Measurements from ENCODE around the gene GH2.
"Not testable (repeated sequence)": the region's sequence is repeated elsewhere in the genome, so short reads cannot be mapped to it uniquely, and the experiment has no call there.

Gene GH2

DNA sequence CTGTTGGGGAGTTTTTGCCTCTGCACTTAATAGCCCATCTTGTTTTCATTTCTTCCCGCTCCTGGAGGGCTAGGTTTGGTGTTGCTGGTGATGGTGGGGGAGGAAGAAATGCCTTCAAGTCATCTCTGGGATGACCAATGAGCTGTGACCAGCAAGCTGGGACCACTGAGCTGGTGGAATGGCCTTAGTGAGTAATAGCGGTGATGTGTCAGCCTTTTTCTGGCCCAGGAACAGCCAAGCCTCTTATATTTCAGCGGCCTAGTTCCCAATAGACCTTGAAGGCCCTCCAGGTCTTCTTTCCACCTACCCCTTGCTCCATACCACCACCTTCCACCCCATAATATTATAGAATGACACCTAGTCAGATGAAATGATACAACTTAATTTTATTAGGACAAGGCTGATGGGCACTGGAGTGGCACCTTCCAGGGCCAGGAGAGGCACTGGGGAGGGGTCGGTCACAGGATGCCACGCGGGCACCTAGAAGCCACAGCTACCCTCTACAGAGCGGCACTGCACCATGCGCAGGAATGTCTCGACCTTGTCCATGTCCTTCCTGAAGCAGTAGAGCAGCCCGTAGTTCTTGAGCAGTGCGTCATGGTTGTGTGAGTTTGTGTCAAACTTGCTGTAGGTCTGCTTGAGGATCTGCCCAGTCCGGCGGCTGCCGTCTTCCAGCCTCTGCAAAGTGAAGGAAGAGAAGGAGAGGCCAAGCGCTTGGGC is 9.9 kb downstream of the GH2 start:
- DNase-seq: not testable (repeated sequence)

DNA sequence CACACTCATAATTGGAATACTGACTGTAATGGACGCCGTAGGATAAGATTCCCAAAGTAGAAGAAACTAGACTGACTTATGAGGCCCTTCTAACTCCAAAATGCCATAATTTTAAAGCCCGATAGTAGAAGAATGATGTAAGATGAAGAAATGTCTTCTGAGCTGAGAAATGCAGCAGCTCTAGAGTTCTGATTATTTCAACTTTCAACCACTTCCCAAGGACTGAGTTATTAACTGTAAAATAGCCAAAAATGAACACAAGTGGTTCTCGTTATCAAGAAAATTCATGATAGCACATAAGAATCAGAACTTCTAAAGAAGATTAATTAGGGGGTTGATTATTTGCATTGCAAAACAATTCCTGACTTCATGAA is 11.5 kb downstream of the GH2 start:
- not testable (repeated sequence) for DNase-seq

DNA sequence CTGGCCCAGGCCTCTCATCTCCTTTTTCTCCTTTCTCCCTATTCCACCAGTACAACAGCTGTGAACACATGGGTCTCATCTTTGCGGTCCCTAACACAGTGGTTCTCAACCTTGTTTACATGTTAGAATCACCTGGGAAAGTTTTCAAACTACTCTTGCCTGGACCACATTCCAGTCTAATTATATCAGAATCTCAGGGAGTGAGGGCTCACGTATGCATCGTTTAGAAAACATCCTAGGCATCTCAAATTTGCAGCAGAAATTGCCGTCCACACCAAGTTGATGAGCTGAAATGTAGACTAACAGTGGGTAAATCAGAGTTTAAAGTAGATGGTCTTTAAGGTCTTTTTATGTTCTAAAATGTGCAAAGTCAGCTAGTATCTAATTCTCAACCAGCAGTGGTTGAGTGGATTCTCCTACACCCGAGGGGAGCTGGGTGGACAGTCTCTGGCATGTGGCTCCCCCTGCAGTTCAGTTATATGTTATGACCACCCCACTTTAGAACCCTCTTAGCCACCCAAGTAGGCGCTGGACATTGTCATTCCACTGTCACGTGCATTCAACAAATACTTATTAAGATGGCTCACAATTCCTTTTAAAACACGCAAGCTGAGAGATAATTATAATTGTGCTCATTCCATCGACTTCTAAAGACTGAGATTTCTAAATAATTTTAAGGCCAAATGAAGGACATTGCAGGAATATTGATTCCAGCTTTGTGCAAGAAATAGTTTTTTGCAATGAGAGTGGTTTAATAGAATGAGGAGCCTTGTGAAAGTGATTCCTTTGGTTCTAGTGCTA is 12.1 kb downstream of the GH2 start:
- not testable (repeated sequence) for DNase-seq

DNA sequence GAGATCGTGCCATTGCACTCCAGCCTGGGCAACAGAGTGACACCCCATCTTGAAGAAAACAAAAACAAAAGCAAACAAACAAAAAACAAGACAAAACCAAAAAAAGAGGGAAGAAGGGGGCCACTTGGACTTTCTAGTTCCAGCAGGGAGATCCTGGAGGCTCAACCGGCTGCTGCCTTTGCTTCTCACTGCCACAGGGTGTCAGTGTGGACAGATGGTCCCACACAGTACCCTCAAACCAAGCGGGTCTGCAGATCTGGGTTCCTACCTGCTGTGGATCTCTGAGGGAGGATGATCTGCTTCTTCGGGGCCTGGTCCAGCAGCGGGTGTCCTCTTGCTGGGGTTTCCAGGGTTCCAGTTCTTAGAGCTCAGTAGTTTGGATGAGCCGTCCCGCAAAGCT is 15.1 kb downstream of the GH2 start:
- not testable (repeated sequence) for DNase-seq

DNA sequence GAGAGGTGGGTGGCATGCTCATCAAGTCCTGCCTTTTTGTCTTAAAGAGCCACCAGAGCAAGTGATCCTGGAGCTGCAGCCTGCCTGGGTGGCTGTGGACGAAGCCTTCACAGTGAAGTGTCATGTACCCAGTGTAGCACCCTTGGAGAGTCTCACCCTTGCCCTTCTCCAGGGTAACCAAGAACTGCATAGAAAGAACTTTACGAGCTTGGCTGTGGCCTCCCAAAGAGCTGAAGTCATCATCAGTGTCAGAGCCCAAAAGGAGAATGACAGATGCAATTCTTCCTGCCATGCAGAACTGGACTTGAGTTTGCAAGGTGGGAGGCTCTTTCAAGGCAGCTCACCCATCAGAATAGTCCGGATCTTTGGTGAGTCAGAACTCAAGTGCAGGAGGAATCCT is 22.5 kb downstream of the GH2 start:
- no peak for DNase-seq

DNA sequence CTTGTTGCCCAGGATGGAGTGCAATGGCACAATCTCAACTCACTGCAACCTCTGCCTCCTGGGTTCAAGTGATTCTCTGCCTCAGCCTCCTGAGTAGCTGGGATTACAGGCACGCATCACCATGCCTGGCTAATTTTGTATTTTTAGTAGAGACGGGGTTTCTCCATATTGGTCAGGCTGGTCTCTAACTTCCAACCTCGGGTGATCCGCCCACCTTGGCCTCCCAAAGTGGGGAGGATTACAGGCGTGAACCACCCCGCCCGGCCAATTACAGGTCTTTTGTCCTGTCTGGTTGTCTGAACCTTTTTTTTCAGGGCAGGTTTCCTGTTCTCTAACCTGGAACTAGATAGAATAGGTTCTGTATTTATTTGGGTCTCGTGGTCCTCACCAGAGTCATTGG is 25.3 kb downstream of the GH2 start:
- DNase-seq: not testable (repeated sequence)

DNA sequence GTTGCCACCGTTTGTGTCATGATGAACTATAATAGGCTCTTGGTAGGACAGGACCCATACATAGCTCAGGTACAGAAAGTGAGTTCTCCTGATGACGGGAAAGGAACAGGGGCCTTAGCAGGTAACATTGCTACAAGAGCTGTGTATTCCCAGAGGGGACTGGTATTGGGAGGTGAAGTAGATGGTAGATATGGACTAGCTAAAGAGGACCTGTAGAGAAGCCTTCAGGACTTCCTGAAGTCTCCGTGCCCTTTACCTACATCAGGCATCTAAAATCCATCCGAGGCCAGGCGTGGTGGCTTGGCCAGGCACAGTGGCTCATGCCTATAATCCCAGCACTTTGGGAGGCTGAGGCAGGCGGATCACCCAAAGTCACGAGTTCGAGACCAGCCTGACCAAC is 26.6 kb downstream of the GH2 start:
- DNase-seq: no peak

DNA sequence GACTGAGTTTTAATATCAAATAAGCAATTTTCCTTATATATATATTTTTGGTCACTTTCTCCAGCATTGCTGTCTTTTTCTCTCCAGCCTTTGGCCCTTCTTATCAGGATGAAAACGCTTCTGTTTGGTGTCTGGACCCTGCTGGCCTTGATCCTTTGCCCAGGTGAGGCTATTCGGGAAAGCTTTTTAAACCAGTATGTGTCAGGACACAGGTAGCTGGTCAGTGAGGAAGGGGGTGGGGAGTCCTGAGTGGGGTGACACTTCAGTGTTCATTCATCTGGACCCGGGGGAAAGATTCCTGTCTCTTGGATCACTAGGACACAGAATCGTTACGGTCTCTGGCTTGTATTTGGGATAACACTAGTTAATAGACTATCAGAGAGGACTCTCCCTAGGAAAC is 27.0 kb downstream of the GH2 start:
- no peak for DNase-seq

DNA sequence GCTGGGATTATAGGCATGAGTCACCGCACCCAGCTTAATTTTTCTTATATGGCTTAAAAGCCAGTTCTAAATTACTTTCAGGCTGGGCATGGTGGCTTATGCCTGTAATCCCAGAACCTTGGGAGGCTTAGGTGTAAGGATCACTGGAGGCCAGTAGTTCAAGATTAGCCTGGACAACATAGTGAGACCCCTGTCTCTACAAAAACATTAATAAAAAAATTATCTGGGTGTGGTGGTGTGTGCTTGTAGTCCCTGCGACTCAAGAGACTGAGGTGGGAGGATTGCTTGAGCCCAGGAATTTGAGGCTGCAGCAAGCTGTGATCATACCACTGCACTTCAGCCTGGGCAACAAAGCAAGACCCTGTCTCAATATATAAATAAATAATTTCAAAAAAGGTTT is 28.5 kb downstream of the GH2 start:
- DNase-seq: no peak

DNA sequence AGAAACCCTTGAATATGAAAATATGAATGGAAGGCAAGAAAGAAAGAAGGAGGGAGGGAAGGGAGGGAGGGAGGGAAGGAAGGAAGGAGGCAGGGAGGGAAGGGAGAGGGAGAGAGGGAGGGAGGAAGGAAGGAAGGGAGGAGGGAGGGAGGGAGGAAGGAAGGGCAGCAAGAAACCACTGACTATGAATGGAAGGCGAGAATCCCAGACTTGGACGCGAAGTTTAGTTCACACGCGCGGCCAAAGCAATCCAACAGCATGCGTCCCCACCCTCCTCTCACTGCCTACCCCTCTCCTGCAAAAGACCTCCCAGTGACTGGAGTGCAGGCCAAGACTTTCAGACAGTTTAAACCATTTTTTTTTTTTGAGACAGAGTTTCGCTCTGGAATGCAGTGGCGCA is 31.3 kb downstream of the GH2 start:
- no peak for DNase-seq

DNA sequence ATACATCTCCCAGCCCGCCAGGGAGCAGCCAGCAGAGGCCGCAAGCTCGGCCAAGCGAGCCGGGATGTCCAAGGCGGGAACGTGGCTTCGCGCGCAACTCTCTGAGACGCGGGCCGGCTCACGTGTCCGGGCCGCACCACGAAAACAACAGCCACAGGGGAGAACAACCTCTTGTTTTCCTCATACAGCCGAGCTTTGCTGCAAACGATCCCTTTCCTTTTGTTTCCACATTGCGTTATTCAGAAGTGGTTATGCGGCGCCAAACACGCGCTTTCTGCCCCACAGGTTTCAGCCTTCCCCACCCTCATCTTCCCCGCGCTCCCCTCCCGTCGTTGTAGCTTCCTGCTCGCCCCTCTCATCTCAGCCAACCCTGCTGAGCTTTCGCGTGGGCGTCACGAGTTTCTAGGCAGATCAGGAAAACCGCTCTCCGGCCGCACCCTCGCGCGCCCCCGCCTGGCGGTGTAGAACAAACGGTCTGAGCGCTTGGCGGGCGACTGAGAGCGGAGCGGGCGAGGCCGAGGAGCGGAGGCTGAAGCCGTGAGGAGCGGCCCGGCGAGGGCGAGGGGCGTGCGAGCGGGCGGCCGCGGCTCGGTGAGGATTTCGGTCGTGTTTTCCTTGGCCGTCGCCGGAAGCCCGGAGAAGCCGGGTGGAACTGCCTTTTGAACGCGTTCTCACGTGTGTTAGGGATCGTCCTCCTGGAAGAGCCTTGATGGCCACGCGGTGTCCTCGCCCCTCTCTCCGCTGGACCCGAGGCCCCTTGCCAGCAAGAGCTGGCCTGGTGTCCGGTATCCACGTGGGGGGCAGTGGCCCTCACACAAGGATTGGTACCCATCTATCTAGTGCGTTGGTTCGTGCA is 32.7 kb downstream of the GH2 start:
- no peak for DNase-seq

DNA sequence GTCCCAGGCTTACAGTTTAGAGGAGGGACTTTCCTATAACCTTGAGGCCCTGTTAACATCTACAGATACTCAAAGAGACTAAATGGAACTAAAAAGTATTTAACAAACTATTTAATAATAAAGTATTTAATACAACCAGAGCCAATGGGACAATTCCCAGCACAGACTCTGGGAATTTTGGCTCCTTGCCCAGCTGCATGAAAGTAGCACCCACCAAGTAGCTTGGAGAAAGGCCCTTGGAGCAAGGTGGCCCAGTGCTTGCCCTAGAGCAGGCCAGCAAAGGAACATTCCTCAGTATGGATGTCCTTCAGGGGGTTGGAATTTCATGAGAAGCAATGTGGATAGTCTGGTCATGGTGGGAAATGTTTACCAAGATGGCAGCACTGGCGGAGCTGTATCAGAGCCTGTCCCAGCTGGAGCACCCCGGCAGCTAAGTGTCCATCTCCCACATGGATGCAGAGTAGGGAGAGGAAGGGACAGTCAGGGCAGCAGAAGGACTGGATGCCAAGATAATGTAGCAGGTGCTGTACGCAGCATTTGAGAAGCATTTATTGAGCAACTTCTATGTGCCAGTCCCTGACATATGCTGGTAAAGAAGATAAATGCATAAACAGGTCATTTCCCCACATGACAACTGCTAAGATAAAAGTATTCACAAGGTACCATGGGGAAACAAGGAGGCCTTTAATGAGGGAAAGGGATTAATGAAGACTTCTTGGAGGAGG is 34.1 kb downstream of the GH2 start:
- no peak for DNase-seq

DNA sequence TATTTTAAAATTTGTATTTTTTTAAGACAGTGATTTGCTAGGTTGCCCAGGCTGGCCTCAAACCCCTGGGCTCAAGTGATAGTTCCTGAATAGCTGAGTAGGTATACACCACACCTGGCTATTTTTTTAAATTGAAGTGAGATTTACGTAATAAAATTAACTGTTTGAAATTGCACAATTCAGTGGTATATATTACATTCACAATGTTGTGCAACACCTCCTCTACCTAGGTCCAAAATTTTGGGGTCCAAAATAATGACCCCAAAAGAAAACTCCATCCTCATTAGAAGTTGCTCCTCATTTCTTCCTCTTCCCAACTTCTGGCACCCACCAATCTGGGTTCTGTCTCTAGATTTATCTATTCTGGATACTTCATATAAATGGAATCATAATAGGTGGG is 36.2 kb downstream of the GH2 start:
- DNase-seq: no peak

DNA sequence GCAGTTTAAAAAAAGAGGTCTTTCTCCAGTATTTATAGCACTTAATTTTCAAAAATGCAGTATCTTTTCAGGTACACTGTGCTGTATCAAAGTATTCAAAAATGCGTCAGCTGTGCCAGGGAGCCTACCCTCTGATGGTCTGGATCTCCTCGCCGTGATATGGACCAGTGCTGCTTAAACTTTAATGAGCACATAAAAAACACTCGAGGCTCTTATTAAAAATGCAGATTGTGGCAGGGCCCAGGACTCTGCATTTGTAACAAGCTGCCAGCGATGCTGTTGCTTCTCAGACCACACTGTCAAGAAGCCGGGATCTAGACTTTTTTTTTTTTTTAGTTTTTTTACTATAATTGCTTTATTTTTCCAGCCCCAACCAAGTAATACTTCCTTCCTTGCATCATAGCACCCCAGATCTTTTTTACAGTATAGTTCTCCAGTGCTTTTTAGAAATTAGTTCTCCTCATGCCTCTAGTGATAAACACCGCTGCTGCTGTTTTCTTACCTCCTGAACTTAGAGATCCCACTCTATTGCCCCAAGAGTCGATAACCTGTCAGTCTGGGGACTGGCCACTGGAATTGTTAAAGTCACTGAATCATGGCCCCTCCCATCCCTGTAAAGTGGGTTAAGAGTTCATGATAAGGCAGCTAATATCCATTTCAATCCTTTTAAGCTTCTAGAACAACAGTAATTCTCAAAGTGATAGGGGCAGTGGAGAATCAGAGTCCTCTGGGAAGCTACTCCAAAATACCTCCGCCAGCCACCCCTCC is 37.6 kb downstream of the GH2 start:
- DNase-seq: no peak

DNA sequence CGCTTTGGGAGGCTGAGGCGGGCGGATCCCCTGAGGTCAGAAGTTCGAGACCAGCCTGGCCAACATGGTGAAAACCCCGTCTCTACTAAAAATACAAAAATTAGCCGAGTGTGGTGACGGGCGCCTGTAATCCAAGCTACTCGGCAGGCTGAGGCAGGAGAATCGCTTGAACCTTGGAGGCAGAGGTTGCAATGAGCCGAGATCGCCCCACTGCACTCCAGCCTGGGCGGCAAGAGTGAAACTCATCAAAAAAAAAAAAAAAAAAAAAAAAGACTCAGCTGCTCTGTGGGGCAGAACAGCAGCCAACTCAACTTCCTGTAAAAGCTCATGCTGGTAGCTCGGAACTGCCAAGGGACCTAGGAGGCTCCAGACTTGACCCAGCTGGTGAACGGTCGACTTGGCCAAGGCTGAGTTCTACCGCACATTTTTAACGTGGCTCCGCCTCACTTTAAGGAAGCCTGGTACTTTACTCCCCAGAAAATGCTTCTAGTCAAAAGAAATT is 38.3 kb downstream of the GH2 start:
- DNase-seq: not testable (repeated sequence)

DNA sequence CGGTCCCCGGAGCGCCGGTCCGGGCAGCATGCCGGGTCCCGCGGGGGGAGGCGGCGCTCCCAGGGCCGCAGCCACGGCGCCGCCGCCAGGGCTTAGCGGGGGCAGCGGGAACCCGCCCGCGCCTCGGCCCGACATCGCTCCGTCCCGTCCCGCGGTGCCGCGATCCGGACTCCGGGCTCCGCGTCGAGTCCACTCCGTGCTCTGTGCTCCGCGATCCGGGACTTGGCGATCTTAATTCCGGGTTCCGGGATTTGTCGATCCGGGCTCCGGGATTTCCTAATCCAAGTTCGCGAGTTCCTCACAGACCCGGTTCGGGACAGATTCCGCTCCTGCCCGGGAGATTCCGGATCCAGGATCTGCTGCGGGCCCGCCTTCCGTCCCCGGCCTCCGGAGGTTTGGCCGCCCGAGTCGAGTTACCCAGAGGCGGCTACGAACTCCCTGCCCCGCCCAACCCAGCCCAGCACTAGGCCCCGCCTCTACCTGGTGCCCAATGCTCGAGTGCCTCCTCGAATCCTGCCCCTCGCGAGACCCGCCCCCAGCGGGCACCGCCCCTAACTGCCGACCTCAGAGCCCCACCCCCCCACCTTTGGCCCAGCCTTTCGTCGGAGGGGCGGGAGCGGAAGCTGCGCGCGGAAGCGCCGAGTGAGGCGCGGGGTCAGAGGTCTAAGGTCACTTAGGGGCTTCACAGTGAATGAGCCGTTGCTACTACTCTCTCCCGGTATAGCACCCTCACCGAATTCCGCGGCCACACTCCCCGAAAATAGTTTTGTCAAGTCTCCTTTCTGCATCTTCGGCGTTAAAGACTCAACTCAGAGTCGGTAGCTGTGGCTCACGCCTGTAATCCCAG is 39.0 kb downstream of the GH2 start, which contains the start of gene SMARCD2:
TSS of gene SMARCD2 (minus strand) at position 146 of the 847 bp plus-strand sequence. CDS start at position 135, 11 bp downstream.
- peak; percentile 89 for DNase-seq

DNA sequence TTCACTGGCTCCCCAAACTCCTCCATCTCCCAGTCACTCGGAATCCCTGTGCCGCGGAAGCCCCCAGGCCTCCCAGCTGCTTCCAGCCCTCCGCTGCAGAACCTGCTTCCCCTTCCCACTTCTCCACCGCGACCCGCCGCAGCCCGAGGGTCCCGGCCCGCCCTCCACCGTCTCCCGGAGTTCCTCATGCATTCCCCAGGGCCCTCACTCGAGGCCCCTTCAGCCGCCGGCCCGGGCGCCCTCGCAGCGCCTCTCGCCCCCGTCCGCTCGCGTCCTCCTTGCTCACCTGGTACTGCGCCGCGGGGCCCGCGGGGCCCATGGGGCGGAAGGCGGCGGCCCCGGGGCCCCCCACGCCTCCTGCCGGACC is 39.6 kb downstream of the GH2 start:
- DNase-seq: no peak

DNA sequence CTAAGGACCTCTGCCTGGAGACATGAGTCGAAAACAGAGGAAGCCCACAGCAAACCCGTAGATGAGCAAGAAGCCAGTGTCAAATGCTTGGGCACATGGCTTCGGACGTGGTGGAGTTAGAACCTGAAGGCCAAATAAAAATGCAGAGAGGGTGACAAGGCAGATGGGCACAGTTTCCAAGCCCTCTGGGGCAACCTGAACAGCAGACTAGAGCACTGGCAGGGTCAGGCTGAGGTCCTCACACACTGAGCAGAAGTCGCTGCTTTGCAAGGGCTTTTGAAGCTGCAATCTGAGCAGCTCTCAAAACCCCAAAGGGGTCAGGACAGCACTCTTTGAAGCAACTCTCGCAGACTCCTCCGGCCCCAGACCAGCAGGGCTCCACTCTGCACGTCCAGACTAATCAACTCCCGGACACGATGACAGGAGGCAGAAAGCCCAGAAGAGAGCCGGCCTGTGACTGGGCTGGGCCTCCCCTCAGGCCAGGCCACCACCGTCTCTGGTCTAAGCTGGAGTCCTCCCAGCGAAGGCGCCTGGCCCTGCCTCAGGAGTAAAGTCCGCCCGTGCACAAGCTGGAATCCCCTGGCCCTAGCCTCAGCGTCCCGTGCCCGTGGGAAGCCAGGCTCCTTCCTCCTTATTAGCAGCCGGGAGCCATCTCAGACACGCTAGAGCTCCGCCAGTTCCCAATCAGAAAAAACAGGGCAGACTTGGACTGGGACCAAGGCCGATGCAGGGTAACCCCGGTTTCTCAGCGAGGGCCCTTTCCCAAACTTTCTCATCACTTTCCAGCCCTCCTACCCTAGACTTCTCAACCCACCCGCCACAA is 40.2 kb downstream of the GH2 start:
- DNase-seq: no peak

DNA sequence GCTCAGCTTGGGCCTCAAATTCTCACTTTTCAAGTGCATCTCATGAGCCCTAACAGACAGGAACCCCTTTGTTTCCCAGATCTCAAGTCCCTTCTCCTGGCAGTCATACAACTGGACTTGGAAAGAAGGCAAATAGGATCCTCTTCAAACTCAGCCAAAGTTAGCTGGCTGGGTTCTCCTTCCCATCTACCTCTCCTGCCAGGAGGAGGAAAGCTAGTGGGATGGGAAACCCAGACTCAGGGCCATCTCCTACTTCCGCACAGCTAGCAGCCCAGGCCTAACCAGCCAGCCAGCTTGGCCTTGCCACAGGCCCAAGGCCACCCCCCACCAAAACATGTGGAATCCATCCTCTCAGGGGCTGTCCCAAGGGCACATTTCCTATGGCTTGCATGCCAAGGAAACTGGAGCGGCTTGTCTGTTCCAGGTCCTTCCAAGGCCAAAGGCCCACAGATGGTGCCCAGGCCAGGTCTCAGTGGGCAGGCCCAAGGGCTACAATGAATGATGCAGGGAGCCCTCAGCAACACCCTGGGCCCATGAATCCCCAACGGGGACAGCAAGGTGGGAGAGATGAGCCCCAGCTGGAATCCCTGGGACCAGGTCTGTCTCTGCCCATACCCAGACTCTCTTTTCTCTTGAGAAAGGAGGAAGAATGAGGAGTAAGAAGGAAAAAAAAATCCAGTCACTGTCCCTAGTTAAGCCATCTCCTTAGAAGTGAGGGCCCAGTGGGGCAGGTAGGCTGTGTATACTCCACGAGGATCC is 41.0 kb downstream of the GH2 start:
- DNase-seq: no peak

Measured in NCI-H2081 treated with DMSO at 0.1 percent for 48 hours (cell line).